SK-N-SH (cell line): ENCODE measurements around the gene KRTAP2-4. TPM values are rescaled to one million over a fixed set of nuclear protein-coding genes. Genes with fewer than 3 reads are reported as not detected.

ENCODE experiments used
- CTCF ChIA-PET: fragments of 300-600, 350-600 bp; formaldehyde crosslinking; extraction: SDS; loops from one replicate; lab custom pipeline; 2021; lab: Yijun Ruan, JAX
- POLR2A ChIA-PET: fragments of 350-600 bp; sonication (Branson Sonifier 250); formaldehyde crosslinking; extraction: SDS; loops from one replicate; lab custom pipeline; 2020; ENCODE audit warnings: antibody characterized with exemption, inconsistent platforms; lab: Yijun Ruan, JAX
- DNase-seq: peaks from one replicate; pipeline ENCODE4 v3.0.0; 2012
- H2AFZ ChIP-seq: fragments of 200-600 bp; sonication (generic); 2 replicates; pipeline ENCODE4 v1.8.1; 2016; ENCODE audit warnings: antibody characterized with exemption, mild to moderate bottlenecking, low read depth
- H3F3A ChIP-seq: fragments of 200-600 bp; sonication (generic); replicated peaks from 2 replicates; pipeline ENCODE3; 2016; ENCODE audit warnings: antibody characterized with exemption, mild to moderate bottlenecking; ENCODE audit not compliant: insufficient read depth
- H3K27ac ChIP-seq, 2 experiments: fragments of 200-500 bp in 1 of 2; fragments of 200-600 bp in 1 of 2; sonication (Bioruptor generic) in 1 of 2; sonication (generic), shearing (Covaris generic) in 1 of 2; 2 replicates each; pipeline versions ENCODE4 v1.5.1 to v1.6.1; 2014 to 2016; ENCODE audit warnings: low read depth in 2 of 2, inconsistent platforms in 1 of 2, low read length in 1 of 2, mild to moderate bottlenecking in 1 of 2, mixed read lengths in 1 of 2
- H3K27me3 ChIP-seq: fragments of 200-600 bp; sonication (generic), shearing (Covaris generic); 2 replicates; pipeline ENCODE4 v1.6.1; 2016; ENCODE audit warnings: mixed run types; ENCODE audit not compliant: insufficient read depth
- H3K36me3 ChIP-seq, 2 experiments: fragments of 200-500 bp in 1 of 2; fragments of 200-600 bp in 1 of 2; sonication (Bioruptor generic) in 1 of 2; sonication (generic) in 1 of 2; replicated peaks in 1 of 2; 2 replicates each; pipeline versions ENCODE3 to v1.5.1; 2014 to 2016; ENCODE audit warnings: low read length in 1 of 2, mild to moderate bottlenecking in 1 of 2; ENCODE audit not compliant: insufficient read depth in 2 of 2, control insufficient read depth in 1 of 2
- H3K4me1 ChIP-seq, 2 experiments: fragments of 200-500 bp in 1 of 2; fragments of 200-600 bp in 1 of 2; sonication (Bioruptor generic) in 1 of 2; sonication (generic), shearing (Covaris generic) in 1 of 2; 2 replicates each; pipeline versions ENCODE4 v1.5.1 to v1.6.1; 2014 to 2016; ENCODE audit warnings: low read depth in 1 of 2, low read length in 1 of 2, mixed run types in 1 of 2; ENCODE audit not compliant: insufficient read depth in 2 of 2, control insufficient read depth in 1 of 2
- H3K4me2 ChIP-seq: fragments of 200-600 bp; sonication (generic), shearing (Covaris generic); 2 replicates; pipeline ENCODE4 v1.6.1; 2017; ENCODE audit warnings: mixed run types
- H3K4me3 ChIP-seq, 2 experiments: fragments of 200-500 bp in 1 of 2; fragments of 200-600 bp in 1 of 2; sonication (Bioruptor generic) in 1 of 2; sonication (generic), shearing (Covaris generic) in 1 of 2; 2 replicates each; pipeline versions ENCODE4 v1.5.1 to v1.8.1; 2014 to 2016; ENCODE audit warnings: low read depth in 2 of 2, inconsistent platforms in 1 of 2, low read length in 1 of 2, mild to moderate bottlenecking in 1 of 2, mixed read lengths in 1 of 2, moderate library complexity in 1 of 2
- H3K79me2 ChIP-seq: fragments of 200-600 bp; sonication (generic); 2 replicates; pipeline ENCODE4 v1.8.1; 2017; ENCODE audit warnings: mild to moderate bottlenecking; ENCODE audit not compliant: insufficient read depth
- H3K9ac ChIP-seq: fragments of 200-600 bp; sonication (generic); 2 replicates; pipeline ENCODE4 v1.6.1; 2017; ENCODE audit warnings: mixed run types
- H3K9me2 ChIP-seq: fragments of 200-600 bp; sonication (generic); 2 replicates; pipeline ENCODE4 v1.6.1; 2017; ENCODE audit warnings: mixed run types
- H3K9me3 ChIP-seq: fragments of 200-600 bp; sonication (generic); 2 replicates; pipeline ENCODE4 v1.6.1; 2017; ENCODE audit warnings: mixed run types, mild to moderate bottlenecking, moderate library complexity
- H4K20me1 ChIP-seq: fragments of 200-600 bp; sonication (generic); 2 replicates; pipeline ENCODE4 v1.6.1; 2017; ENCODE audit warnings: mild to moderate bottlenecking, mixed run types; ENCODE audit not compliant: insufficient read depth
- CHD2 ChIP-seq: fragments of 150-350 bp; IDR thresholded peaks from 2 replicates; pipeline ENCODE4 v1.6.1; 2018; ENCODE audit warnings: low read length; ENCODE audit not compliant: partially characterized antibody
- ELF1 ChIP-seq: IDR thresholded peaks from 2 replicates; pipeline ENCODE4 v1.4.0; 2012
- EP300 ChIP-seq, 2 experiments: IDR thresholded peaks; 2 replicates each; pipeline versions ENCODE4 v1.4.0 to v1.6.1; 2012; ENCODE audit warnings: borderline replicate concordance in 1 of 2, low read depth in 1 of 2, low read length in 1 of 2
- EZH2phosphoT487 ChIP-seq: fragments of 200-600 bp; sonication (generic); IDR thresholded peaks from 2 replicates; pipeline ENCODE4 v1.6.1; 2017; ENCODE audit warnings: low read depth, mixed run types, mild to moderate bottlenecking, antibody characterized with exemption, moderate library complexity, borderline replicate concordance
- FOSL2 ChIP-seq: IDR thresholded peaks from 2 replicates; pipeline ENCODE4 v1.4.0; 2012; ENCODE audit warnings: low read depth, mild to moderate bottlenecking, moderate library complexity, borderline replicate concordance
- FOXM1 ChIP-seq: IDR thresholded peaks from 2 replicates; pipeline ENCODE4 v1.4.0; 2012; ENCODE audit warnings: low read depth, mild to moderate bottlenecking
- GABPA ChIP-seq: IDR thresholded peaks from 2 replicates; pipeline ENCODE4 v1.4.0; 2012; ENCODE audit warnings: low read depth, mild to moderate bottlenecking
- GATA2 ChIP-seq: sonication (generic); formaldehyde crosslinking; IDR thresholded peaks from 2 replicates; pipeline ENCODE4 v1.5.0; 2020; ENCODE audit warnings: mild to moderate bottlenecking, missing genetic modification reagents
- JUND ChIP-seq: IDR thresholded peaks from 2 replicates; pipeline ENCODE4 v1.4.0; 2012
- MXI1 ChIP-seq: IDR thresholded peaks from 2 replicates; pipeline ENCODE4 v1.6.1; 2012; ENCODE audit warnings: mild to moderate bottlenecking, low read depth, low read length, improper control_type of control experiment
- POLR2AphosphoS5 ChIP-seq: IDR thresholded peaks from 2 replicates; pipeline ENCODE4 v1.6.1; 2012; ENCODE audit warnings: low read depth, low read length
- RAD21 ChIP-seq: IDR thresholded peaks from 2 replicates; pipeline ENCODE4 v1.6.1; 2012; ENCODE audit warnings: mild to moderate bottlenecking, low read length
- RCOR1 ChIP-seq: fragments of 150-350 bp; IDR thresholded peaks from 2 replicates; pipeline ENCODE4 v1.6.1; 2017; ENCODE audit warnings: antibody characterized with exemption, low read length
- RFX5 ChIP-seq: IDR thresholded peaks from 2 replicates; pipeline ENCODE4 v1.6.1; 2012; ENCODE audit warnings: mild to moderate bottlenecking, improper control_type of control experiment, low read length
- RXRA ChIP-seq: IDR thresholded peaks from 2 replicates; pipeline ENCODE4 v1.4.0; 2012; ENCODE audit warnings: low read depth, mild to moderate bottlenecking, borderline replicate concordance
- YY1 ChIP-seq: IDR thresholded peaks from 2 replicates; pipeline ENCODE4 v1.4.0; 2012; ENCODE audit warnings: low read depth, mild to moderate bottlenecking
- WGBS: methylation state at CpG from one replicate; pipeline ENCODE4 v1.1.6; 2017; ENCODE audit warnings: low lambda C conversion rate; 5-methylcytosine and 5-hydroxymethylcytosine counted together
- polyA plus RNA-seq, 3 experiments: library from polyadenylated mRNA; depleted of rRNA; stranded (reverse); fragments of >200 nt; gene quantifications; 2 replicates each; pipeline ENCODE4 v1.2.3, GENCODE V29; 2012
- TF ChIP-seq, protein P1 (sequence below): IDR thresholded peaks from 2 replicates; pipeline ENCODE4 v1.4.0; 2012; ENCODE audit warnings: low read depth, borderline replicate concordance
- TF ChIP-seq, protein P2 (sequence below): IDR thresholded peaks from 2 replicates; pipeline ENCODE4 v1.4.0; 2012; ENCODE audit warnings: low read depth
- TF ChIP-seq, protein P3 (sequence below): IDR thresholded peaks from 2 replicates; pipeline ENCODE4 v1.4.0; 2012; ENCODE audit warnings: low read depth, borderline replicate concordance
- TF ChIP-seq, protein P4 (sequence below): fragments of 150-350 bp; IDR thresholded peaks from 2 replicates; pipeline ENCODE4 v1.6.1; 2016; ENCODE audit warnings: mild to moderate bottlenecking, low read depth, low read length
- TF ChIP-seq, protein P5 (sequence below): IDR thresholded peaks from 2 replicates; pipeline ENCODE4 v1.6.1; 2012; ENCODE audit warnings: mild to moderate bottlenecking, low read depth, low read length, moderate library complexity

The KRTAP2-4 gene
- polyA plus RNA-seq, 1 of the 3 experiments (the other 2 are of a cell fraction) = not detected

DNA sequence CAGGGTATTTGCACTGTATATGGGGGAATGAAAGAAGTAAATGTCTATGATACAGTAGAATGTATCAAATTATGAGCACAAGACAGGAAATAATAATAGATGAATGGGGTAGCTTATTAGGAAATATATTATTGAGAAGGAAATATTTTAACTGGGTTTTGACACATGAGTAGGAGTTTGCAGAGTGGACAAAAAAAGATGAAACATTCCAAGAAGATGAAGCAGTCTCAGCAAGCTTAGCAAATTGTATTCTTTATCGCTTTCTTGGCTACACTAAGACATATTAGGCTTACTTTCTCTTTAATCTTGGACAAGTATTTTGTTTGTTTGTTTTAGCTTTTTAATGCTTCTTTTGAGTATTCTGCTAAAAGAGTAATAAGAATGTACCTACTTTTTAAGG is 38.2 kb upstream of the KRTAP2-4 start (continued):
- TF ChIP-seq, protein P1, sequence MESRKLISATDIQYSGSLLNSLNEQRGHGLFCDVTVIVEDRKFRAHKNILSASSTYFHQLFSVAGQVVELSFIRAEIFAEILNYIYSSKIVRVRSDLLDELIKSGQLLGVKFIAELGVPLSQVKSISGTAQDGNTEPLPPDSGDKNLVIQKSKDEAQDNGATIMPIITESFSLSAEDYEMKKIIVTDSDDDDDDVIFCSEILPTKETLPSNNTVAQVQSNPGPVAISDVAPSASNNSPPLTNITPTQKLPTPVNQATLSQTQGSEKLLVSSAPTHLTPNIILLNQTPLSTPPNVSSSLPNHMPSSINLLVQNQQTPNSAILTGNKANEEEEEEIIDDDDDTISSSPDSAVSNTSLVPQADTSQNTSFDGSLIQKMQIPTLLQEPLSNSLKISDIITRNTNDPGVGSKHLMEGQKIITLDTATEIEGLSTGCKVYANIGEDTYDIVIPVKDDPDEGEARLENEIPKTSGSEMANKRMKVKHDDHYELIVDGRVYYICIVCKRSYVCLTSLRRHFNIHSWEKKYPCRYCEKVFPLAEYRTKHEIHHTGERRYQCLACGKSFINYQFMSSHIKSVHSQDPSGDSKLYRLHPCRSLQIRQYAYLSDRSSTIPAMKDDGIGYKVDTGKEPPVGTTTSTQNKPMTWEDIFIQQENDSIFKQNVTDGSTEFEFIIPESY = no peak
- TF ChIP-seq ELF1 = no peak

DNA sequence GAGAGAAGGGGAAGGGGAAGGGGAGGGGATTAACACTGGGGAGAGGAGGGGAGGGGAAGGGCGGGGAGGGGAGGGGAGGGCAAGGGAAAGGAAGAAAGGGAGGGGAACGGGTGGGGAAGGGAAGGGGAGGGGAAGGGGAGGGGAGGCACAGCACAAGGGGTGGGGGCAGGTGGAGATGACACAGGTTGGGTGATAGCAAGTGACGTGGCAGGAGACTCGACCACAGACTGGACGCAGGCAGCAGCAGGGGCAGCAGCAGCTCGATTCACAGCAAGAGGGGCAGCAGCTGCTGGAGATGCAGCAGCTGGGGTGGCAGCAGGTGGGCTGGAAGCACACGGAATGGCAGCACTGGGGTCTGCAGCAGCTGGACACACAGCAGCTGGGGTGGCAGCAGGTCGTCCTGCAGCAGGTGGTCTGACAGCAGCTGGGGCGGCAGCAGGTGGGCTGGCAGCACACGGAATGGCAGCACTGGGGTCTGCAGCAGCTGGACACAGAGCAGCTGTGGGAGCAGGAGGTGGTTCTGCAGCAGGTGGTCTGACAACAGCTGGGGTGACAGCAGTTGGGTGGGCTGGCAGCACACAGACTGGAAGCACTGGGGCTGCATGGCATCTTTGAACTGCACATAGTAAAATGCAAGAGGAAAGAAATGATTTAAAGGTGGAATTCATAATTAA is 36.0 kb upstream of the KRTAP2-4 start, which contains the start of gene KRTAP4-16:
Gene KRTAP4-16, minus strand, starts transcription at position 624 of the 674 bp plus-strand sequence. Its CDS starts 0 bp downstream, at position 624.
- 35% methylated on average over 9 of the region's 10 CpGs for WGBS
- no peaks in the 10 kb centered on the region for H3K9me3 ChIP-seq
- H3K4me1 ChIP-seq = peaks cover 0 to 5% of the 10 kb centered on the region in 2 experiments; a peak in 1 of 4 replicates
- H3K9ac ChIP-seq = no peak within 1 kb of the TSS
- H3F3A ChIP-seq = peaks cover 9% of the 10 kb centered on the region
- H4K20me1 ChIP-seq = no peaks in the 10 kb centered on the region
- no peaks in the 10 kb centered on the region for H3K9me2 ChIP-seq
- no peak within 1 kb of the TSS for H3K4me3 ChIP-seq
- no peaks in the 10 kb centered on the region for H3K36me3 ChIP-seq
- no peak within 1 kb of the TSS for H3K27ac ChIP-seq
- no peak for DNase-seq
- H3K4me2 ChIP-seq = no peak within 1 kb of the TSS
- POLR2A ChIA-PET = no interaction called here
- H3K27me3 ChIP-seq = no peaks in the 10 kb centered on the region
- CTCF ChIA-PET = no interaction called here
- no peak within 1 kb of the TSS for H2AFZ ChIP-seq
- TF ChIP-seq RCOR1 = no peak
- TF ChIP-seq, protein P2, sequence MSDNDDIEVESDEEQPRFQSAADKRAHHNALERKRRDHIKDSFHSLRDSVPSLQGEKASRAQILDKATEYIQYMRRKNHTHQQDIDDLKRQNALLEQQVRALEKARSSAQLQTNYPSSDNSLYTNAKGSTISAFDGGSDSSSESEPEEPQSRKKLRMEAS = no peak
- TF ChIP-seq, protein P3, sequence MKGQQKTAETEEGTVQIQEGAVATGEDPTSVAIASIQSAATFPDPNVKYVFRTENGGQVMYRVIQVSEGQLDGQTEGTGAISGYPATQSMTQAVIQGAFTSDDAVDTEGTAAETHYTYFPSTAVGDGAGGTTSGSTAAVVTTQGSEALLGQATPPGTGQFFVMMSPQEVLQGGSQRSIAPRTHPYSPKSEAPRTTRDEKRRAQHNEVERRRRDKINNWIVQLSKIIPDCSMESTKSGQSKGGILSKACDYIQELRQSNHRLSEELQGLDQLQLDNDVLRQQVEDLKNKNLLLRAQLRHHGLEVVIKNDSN = no peak
- no peak for TF ChIP-seq RFX5
- TF ChIP-seq YY1 = no peak
- TF ChIP-seq, protein P4, sequence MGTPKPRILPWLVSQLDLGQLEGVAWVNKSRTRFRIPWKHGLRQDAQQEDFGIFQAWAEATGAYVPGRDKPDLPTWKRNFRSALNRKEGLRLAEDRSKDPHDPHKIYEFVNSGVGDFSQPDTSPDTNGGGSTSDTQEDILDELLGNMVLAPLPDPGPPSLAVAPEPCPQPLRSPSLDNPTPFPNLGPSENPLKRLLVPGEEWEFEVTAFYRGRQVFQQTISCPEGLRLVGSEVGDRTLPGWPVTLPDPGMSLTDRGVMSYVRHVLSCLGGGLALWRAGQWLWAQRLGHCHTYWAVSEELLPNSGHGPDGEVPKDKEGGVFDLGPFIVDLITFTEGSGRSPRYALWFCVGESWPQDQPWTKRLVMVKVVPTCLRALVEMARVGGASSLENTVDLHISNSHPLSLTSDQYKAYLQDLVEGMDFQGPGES = no peak
- no peak for TF ChIP-seq MXI1
- TF ChIP-seq POLR2AphosphoS5 = no peak
- TF ChIP-seq GATA2 (CRISPR knock-in tag) = no peak
- no peak for TF ChIP-seq RAD21
- TF ChIP-seq JUND = no peak
- no peak for TF ChIP-seq EP300 (IDR thresholded peaks at IDR 0.05; ENCODE audit: borderline replicate concordance in 1 of 2, low read depth in 1 of 2, low read length in 1 of 2)
- no peak for TF ChIP-seq EZH2phosphoT487
- TF ChIP-seq RXRA = no peak
- TF ChIP-seq, protein P5, sequence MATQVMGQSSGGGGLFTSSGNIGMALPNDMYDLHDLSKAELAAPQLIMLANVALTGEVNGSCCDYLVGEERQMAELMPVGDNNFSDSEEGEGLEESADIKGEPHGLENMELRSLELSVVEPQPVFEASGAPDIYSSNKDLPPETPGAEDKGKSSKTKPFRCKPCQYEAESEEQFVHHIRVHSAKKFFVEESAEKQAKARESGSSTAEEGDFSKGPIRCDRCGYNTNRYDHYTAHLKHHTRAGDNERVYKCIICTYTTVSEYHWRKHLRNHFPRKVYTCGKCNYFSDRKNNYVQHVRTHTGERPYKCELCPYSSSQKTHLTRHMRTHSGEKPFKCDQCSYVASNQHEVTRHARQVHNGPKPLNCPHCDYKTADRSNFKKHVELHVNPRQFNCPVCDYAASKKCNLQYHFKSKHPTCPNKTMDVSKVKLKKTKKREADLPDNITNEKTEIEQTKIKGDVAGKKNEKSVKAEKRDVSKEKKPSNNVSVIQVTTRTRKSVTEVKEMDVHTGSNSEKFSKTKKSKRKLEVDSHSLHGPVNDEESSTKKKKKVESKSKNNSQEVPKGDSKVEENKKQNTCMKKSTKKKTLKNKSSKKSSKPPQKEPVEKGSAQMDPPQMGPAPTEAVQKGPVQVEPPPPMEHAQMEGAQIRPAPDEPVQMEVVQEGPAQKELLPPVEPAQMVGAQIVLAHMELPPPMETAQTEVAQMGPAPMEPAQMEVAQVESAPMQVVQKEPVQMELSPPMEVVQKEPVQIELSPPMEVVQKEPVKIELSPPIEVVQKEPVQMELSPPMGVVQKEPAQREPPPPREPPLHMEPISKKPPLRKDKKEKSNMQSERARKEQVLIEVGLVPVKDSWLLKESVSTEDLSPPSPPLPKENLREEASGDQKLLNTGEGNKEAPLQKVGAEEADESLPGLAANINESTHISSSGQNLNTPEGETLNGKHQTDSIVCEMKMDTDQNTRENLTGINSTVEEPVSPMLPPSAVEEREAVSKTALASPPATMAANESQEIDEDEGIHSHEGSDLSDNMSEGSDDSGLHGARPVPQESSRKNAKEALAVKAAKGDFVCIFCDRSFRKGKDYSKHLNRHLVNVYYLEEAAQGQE = no peak
- no peak for TF ChIP-seq FOXM1
- TF ChIP-seq CHD2 = no peak
- TF ChIP-seq FOSL2 = no peak
- no peak for TF ChIP-seq GABPA
- no peaks in the 10 kb centered on the region for H3K79me2 ChIP-seq
